H1 (cell line): ENCODE measurements around the gene CAV3.

Source experiments
- ATF3 ChIP-seq: IDR thresholded peaks from 2 replicates; pipeline ENCODE4 v1.6.1; 2011; ENCODE audit warnings: low read depth, mild to moderate bottlenecking, low read length; ENCODE audit not compliant: insufficient read depth
- CTCF ChIP-seq, 3 experiments: IDR thresholded peaks; 1 replicate in 2 of 3; 2 replicates in 1 of 3; pipeline versions ENCODE4 v1.5.1 to v1.6.1; 2011; ENCODE audit warnings: low read length in 3 of 3, mild to moderate bottlenecking in 3 of 3, inconsistent platforms in 2 of 3, low read depth in 1 of 3, moderate library complexity in 1 of 3; ENCODE audit not compliant: insufficient read depth in 1 of 3; ENCODE audit errors: control extremely low read depth in 1 of 3
- EGR1 ChIP-seq: IDR thresholded peaks from 2 replicates; pipeline ENCODE4 v1.6.1; 2011; ENCODE audit warnings: low read depth, low read length, borderline replicate concordance
- EP300 ChIP-seq, 2 experiments: IDR thresholded peaks; 1 replicate in 1 of 2; 2 replicates in 1 of 2; pipeline ENCODE4 v1.6.1; 2011 to 2012; ENCODE audit warnings: low read depth in 2 of 2, low read length in 2 of 2, mild to moderate bottlenecking in 2 of 2, borderline replicate concordance in 1 of 2, inconsistent platforms in 1 of 2, moderate library complexity in 1 of 2
- RFX5 ChIP-seq: IDR thresholded peaks from 2 replicates; pipeline ENCODE4 v1.6.1; 2011; ENCODE audit warnings: low read depth, low read length, improper control_type of control experiment, borderline replicate concordance

- no peak for TF ChIP-seq EP300 (IDR thresholded peaks at IDR 0.05; ENCODE audit: borderline replicate concordance in 1 of 2, low read depth in 2 of 2, low read length in 2 of 2)
- TF ChIP-seq ATF3 = no peak
- no peak for TF ChIP-seq RFX5
- no peak for TF ChIP-seq EGR1
- TF ChIP-seq CTCF (IDR thresholded peaks at IDR 0.05; ENCODE audit: control extremely low read depth in 1 of 3, insufficient read depth in 1 of 3, low read depth in 1 of 3, low read length in 3 of 3) = no peak
These were observed 41.6 kb downstream of the CAV3 start for GRCh38 chr3:8775181-8775580.
